Measurements from ENCODE around the gene TATDN2.

TATDN2 gene

GRCh38 chr3:10309736-10310135 lies 61.5 kb downstream of the TATDN2 start:
- H3F3A ChIP-seq (ENCODE audit: low read depth): no peaks in the 10 kb centered on the region
- H3K4me1 ChIP-seq (ENCODE audit: insufficient read depth, low read length, poor library complexity, severe bottlenecking): no peaks in the 10 kb centered on the region
- H2AFZ ChIP-seq (ENCODE audit: low read length): no peak overlapping the region
- no peak overlapping the region for H3K4me3 ChIP-seq (ENCODE audit: low read length, poor library complexity, severe bottlenecking)
- no peaks in the 10 kb centered on the region for H3K27me3 ChIP-seq (ENCODE audit: insufficient read depth, low read length, poor library complexity, severe bottlenecking)
- peaks cover 88% of the 10 kb centered on the region; the same call in 1 of the 2 replicates for H3K36me3 ChIP-seq (ENCODE audit: insufficient read depth, low read length)
- no peaks in the 10 kb centered on the region for H3K9me2 ChIP-seq (replicated peaks; ENCODE audit: low read depth, low read length)
- H4K20me1 ChIP-seq (ENCODE audit: insufficient read depth, low read length, poor library complexity, severe bottlenecking): no peaks in the 10 kb centered on the region
- no peaks in the 10 kb centered on the region for H3K79me2 ChIP-seq (ENCODE audit: insufficient read depth, low read length)
- no peak for TF ChIP-seq EZH2phosphoT487 (IDR thresholded peaks at IDR 0.05; ENCODE audit: borderline replicate concordance)
- TF ChIP-seq CTCF (conservative IDR thresholded peaks at IDR 0.05; ENCODE audit: low read length): no peak
- H3K9ac ChIP-seq (ENCODE audit: low read depth, low read length, poor library complexity, severe bottlenecking): no peak overlapping the region
- no peak overlapping the region for H3K4me2 ChIP-seq (ENCODE audit: low read depth, low read length, poor library complexity, severe bottlenecking)
- no peaks in the 10 kb centered on the region for H3K9me3 ChIP-seq (ENCODE audit: insufficient read depth, low read depth, low read length)

- H3K36me3 ChIP-seq (ENCODE audit: insufficient read depth, low read length): peaks cover 86% of the 10 kb centered on the region; the same call in 1 of the 2 replicates
Measured at GRCh38 chr3:10310578-10310977, 62.3 kb downstream of the TATDN2 start.

GRCh38 chr3:10311710-10312109 lies 63.5 kb downstream of the TATDN2 start:
- no peak for TF ChIP-seq EZH2phosphoT487 (IDR thresholded peaks at IDR 0.05; ENCODE audit: borderline replicate concordance)
- no peak for TF ChIP-seq CTCF (conservative IDR thresholded peaks at IDR 0.05; ENCODE audit: low read length)
- H2AFZ ChIP-seq (ENCODE audit: low read length): no peak overlapping the region
- no peak overlapping the region for H3K4me2 ChIP-seq (ENCODE audit: low read depth, low read length, poor library complexity, severe bottlenecking)
- H3K27me3 ChIP-seq (ENCODE audit: insufficient read depth, low read length, poor library complexity, severe bottlenecking): no peaks in the 10 kb centered on the region
- H3K9ac ChIP-seq (ENCODE audit: low read depth, low read length, poor library complexity, severe bottlenecking): no peak overlapping the region
- no peaks in the 10 kb centered on the region for H3K9me3 ChIP-seq (ENCODE audit: insufficient read depth, low read depth, low read length)
- H3K79me2 ChIP-seq (ENCODE audit: insufficient read depth, low read length): no peaks in the 10 kb centered on the region
- no peaks in the 10 kb centered on the region for H3K9me2 ChIP-seq (replicated peaks; ENCODE audit: low read depth, low read length)
- peaks cover 83% of the 10 kb centered on the region; the same call in 1 of the 2 replicates for H3K36me3 ChIP-seq (ENCODE audit: insufficient read depth, low read length)
- H3K4me1 ChIP-seq (ENCODE audit: insufficient read depth, low read length, poor library complexity, severe bottlenecking): no peaks in the 10 kb centered on the region
- no peaks in the 10 kb centered on the region for H4K20me1 ChIP-seq (ENCODE audit: insufficient read depth, low read length, poor library complexity, severe bottlenecking)
- H3K4me3 ChIP-seq (ENCODE audit: low read length, poor library complexity, severe bottlenecking): no peak overlapping the region
- no peaks in the 10 kb centered on the region for H3F3A ChIP-seq (ENCODE audit: low read depth)

More at GRCh38 chr3:10310578-10310977, 62.3 kb downstream of the TATDN2 start:
- no peaks in the 10 kb centered on the region for H3K4me1 ChIP-seq (ENCODE audit: insufficient read depth, low read length, poor library complexity, severe bottlenecking)
- H4K20me1 ChIP-seq (ENCODE audit: insufficient read depth, low read length, poor library complexity, severe bottlenecking): no peaks in the 10 kb centered on the region
- no peaks in the 10 kb centered on the region for H3K27me3 ChIP-seq (ENCODE audit: insufficient read depth, low read length, poor library complexity, severe bottlenecking)
- H3K79me2 ChIP-seq (ENCODE audit: insufficient read depth, low read length): no peaks in the 10 kb centered on the region
- no peaks in the 10 kb centered on the region for H3K9me2 ChIP-seq (replicated peaks; ENCODE audit: low read depth, low read length)
- H3K4me3 ChIP-seq (ENCODE audit: low read length, poor library complexity, severe bottlenecking): no peak overlapping the region
- no peak overlapping the region for H3K4me2 ChIP-seq (ENCODE audit: low read depth, low read length, poor library complexity, severe bottlenecking)
- H2AFZ ChIP-seq (ENCODE audit: low read length): no peak overlapping the region
- H3K9ac ChIP-seq (ENCODE audit: low read depth, low read length, poor library complexity, severe bottlenecking): no peak overlapping the region
- H3F3A ChIP-seq (ENCODE audit: low read depth): no peaks in the 10 kb centered on the region
- TF ChIP-seq EZH2phosphoT487 (IDR thresholded peaks at IDR 0.05; ENCODE audit: borderline replicate concordance) (no peak), CTCF (conservative IDR thresholded peaks at IDR 0.05; ENCODE audit: low read length) (no peak)
- no peaks in the 10 kb centered on the region for H3K9me3 ChIP-seq (ENCODE audit: insufficient read depth, low read depth, low read length)

Data from Loucy (cell line).